Activated CD4-positive, alpha-beta T cell treated with anti-CD3 and anti-CD28 coated beads, Interleukin-2, amount 10 ng/mL, durations not matched to agents 7 days and 5 days (primary cell): ENCODE data around the gene INTS13. TPM values are rescaled to one million over a fixed set of nuclear protein-coding genes. Genes with fewer than 3 reads are reported as not detected.

ENCODE experiments used
- CTCF ChIA-PET: fragments of 350-600 bp; sonication (Branson Sonifier 250); formaldehyde crosslinking; loops from one replicate; lab custom pipeline; 2021; ENCODE audit warnings: antibody characterized with exemption; lab: Charles Lee
- POLR2A ChIA-PET: fragments of 350-600 bp; sonication (Branson Sonifier 250); formaldehyde crosslinking; loops from one replicate; lab custom pipeline; 2021; ENCODE audit warnings: antibody characterized with exemption; lab: Charles Lee
- DNase-seq: peaks from one replicate; pipeline ENCODE4 v3.0.0-alpha.2; 2020
- H3K27ac Mint-ChIP-seq: one replicate; pipeline ENCODE4 v1.8.0; 2021; ENCODE audit warnings: mild to moderate bottlenecking, moderate library complexity, mixed read lengths
- H3K27me3 Mint-ChIP-seq: one replicate; pipeline ENCODE4 v1.8.0; 2021; ENCODE audit warnings: mixed read lengths
- H3K36me3 Mint-ChIP-seq: one replicate; pipeline ENCODE4 v1.8.0; 2021; ENCODE audit warnings: low read depth, mixed read lengths
- H3K4me1 Mint-ChIP-seq: one replicate; pipeline ENCODE4 v1.8.0; 2021; ENCODE audit warnings: mixed read lengths
- H3K4me3 Mint-ChIP-seq: one replicate; pipeline ENCODE4 v1.8.0; 2021; ENCODE audit warnings: mild to moderate bottlenecking, moderate library complexity, mixed read lengths
- H3K9me3 Mint-ChIP-seq: one replicate; pipeline ENCODE4 v1.8.0; 2021; ENCODE audit warnings: mixed read lengths
- total RNA-seq, 2 experiments: library from RNA; stranded (reverse); gene quantifications; one replicate each; pipeline ENCODE4 v1.2.3, GENCODE V29; 2021

INTS13 gene
- total RNA-seq, 2 experiments from 2014 or later, result 46.6 to 47.7 TPM

DNA sequence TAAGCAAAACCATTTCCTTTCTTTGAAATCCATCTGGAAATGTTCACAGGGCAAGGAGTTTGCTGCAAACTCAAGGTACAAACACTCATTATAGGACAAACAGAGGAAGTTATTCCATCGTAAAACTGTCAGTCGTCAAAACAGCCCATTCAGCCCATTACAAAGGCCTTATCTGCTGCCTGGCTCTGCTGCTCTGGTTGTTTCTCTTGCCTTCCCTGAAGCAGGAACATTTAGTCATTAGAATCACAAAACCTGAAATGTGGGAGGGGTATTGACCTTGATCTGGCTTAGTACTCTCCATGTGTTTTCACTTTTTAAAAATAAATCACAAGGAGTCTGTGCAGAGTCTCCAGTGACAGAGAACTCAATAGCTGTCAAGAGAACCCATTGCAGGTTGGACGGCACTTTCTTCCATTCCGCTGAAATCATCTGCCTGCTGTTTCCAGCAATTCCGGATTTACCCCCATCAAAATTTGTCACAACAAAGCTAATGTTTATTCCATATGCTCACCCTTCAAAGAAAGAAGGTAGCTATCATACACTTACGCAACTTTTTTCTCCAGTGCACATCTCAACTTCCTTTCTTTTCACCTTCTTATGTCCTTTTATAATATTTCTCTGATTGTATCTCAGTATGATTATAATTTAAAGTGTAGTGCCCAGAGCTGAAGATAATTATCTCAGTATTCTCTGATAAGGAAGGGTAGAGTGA, 80.2 kb downstream of the INTS13 start:
- H3K27ac Mint-ChIP-seq, result no peak overlapping the region
- DNase-seq, result no peak
- H3K36me3 Mint-ChIP-seq, result no peaks in the 10 kb centered on the region
- H3K4me1 Mint-ChIP-seq, result peaks cover 1% of the 10 kb centered on the region
- H3K9me3 Mint-ChIP-seq, result no peaks in the 10 kb centered on the region
- POLR2A ChIA-PET, result no interaction called here
- CTCF ChIA-PET, result interaction anchor here (0.8 kb wide), 1 partner anchor 27 kb away, joined by 3 read pairs; no protein-coding TSS in a partner anchor
- H3K27me3 Mint-ChIP-seq, result peaks cover 10% of the 10 kb centered on the region
- H3K4me3 Mint-ChIP-seq, result no peak overlapping the region

DNA sequence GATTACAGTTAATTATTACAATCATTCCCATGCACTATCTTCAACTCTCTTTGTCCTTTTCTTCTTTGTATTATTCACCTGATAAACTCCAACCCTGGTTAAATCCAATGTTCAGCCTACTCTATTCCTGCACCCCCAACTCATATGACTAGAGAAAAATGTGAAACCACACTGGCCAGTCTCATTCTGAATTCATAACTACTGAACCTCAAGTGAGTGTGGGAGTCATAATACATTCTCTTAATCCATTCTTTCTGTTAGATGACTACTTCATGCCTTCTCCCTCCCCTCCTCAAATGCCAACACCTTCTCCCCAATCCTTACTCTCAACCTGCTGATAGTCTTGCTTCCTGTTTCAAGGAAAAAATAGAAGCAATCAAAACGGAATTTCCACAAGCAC, 82.4 kb downstream of the INTS13 start:
- ChIA-PET POLR2A (no interaction called here), CTCF (interaction anchor here (0.7 to 1.4 kb wide), 3 partner anchors 25 to 451 kb away, joined by 3 to 7 read pairs (median 3); no protein-coding TSS in a partner anchor)
- peaks cover 13% of the 10 kb centered on the region for H3K27me3 Mint-ChIP-seq
- no peak overlapping the region for H3K4me3 Mint-ChIP-seq
- H3K4me1 Mint-ChIP-seq, result peaks cover 1% of the 10 kb centered on the region
- no peaks in the 10 kb centered on the region for H3K9me3 Mint-ChIP-seq
- DNase-seq, result no peak
- no peaks in the 10 kb centered on the region for H3K36me3 Mint-ChIP-seq
- no peak overlapping the region for H3K27ac Mint-ChIP-seq

Other genes starting within 250 kb of the INTS13 start
- 10 to 100 TPM; 40.3 to 40.5 TPM for gene ITPR2, start 104.8 kb downstream of the INTS13 start, total RNA-seq
- 10 to 100 TPM; 79.5 to 84.8 TPM for gene FGFR1OP2, start 489 bp upstream of the INTS13 start, total RNA-seq
- 10 to 100 TPM; 46.1 to 58.8 TPM for gene TM7SF3, start 76.4 kb upstream of the INTS13 start, total RNA-seq
- gene MED21, start 84.6 kb upstream of the INTS13 start, total RNA-seq, result 10 to 100 TPM; 36.7 to 48.2 TPM
- not detected for gene C12orf71, start 144.6 kb upstream of the INTS13 start, total RNA-seq